ENCODE results near the gene SPRED3.
A peak's percentile ranks its signal among the peaks of the same experiment; 100 is the strongest.

Gene SPRED3

GRCh38 chr19:38373907-38374331, 14.6 kb upstream of the SPRED3 start:
- no peak for DNase-seq

- peak; percentile 94 for DNase-seq
These were observed 14.0 kb upstream of the SPRED3 start, which contains the start of gene PSMD8 for GRCh38 chr19:38374332-38375097. TSS of gene PSMD8 (plus strand) at chr19:38374571. CDS start at chr19:38374602, 31 bp downstream.

- no peak for DNase-seq
These were observed 13.4 kb upstream of the SPRED3 start for GRCh38 chr19:38375098-38375493.

- DNase-seq: no peak
These were observed 12.7 kb upstream of the SPRED3 start for GRCh38 chr19:38375748-38376147.

- no peak for DNase-seq
These were observed 11.9 kb upstream of the SPRED3 start for GRCh38 chr19:38376576-38376975.

GRCh38 chr19:38377052-38377451, 11.4 kb upstream of the SPRED3 start:
- no peak for DNase-seq

- no peak for DNase-seq
These were observed 9.6 kb upstream of the SPRED3 start for GRCh38 chr19:38378866-38379265.

- no peak for DNase-seq
These were observed 7.4 kb upstream of the SPRED3 start for GRCh38 chr19:38381138-38381537.

GRCh38 chr19:38383184-38383583, 5.3 kb upstream of the SPRED3 start:
- DNase-seq: no peak

- no peak for DNase-seq
These were observed 4.8 kb upstream of the SPRED3 start for GRCh38 chr19:38383743-38384142.

GRCh38 chr19:38384209-38385027, 4.1 kb upstream of the SPRED3 start:
- no peak for DNase-seq

GRCh38 chr19:38385057-38385803, 3.3 kb upstream of the SPRED3 start:
- DNase-seq: no peak

GRCh38 chr19:38385804-38386257, 2.7 kb upstream of the SPRED3 start:
- no peak for DNase-seq

GRCh38 chr19:38386300-38386970, 2.1 kb upstream of the SPRED3 start:
- DNase-seq: no peak

- DNase-seq: no peak
These were observed 1.4 kb upstream of the SPRED3 start for GRCh38 chr19:38386971-38387549.

GRCh38 chr19:38387550-38388348, 748 bp upstream of the SPRED3 start, which contains the start of gene GGN:
TSS of gene GGN (minus strand) at chr19:38388034. CDS start at chr19:38387261, 773 bp downstream.
- DNase-seq: peak; percentile 55

GRCh38 chr19:38389101-38389925, 816 bp downstream of the SPRED3 start:
- no peak for DNase-seq

- no peak for DNase-seq
These were observed 1.7 kb downstream of the SPRED3 start for GRCh38 chr19:38389957-38390924.

- no peak for DNase-seq
These were observed 3.5 kb downstream of the SPRED3 start for GRCh38 chr19:38391911-38392464.
